Activated CD4-positive, CD25-positive, alpha-beta regulatory T cell treated with anti-CD3 and anti-CD28 coated beads, Interleukin-2, amount 50 U/mL, for 16 hours (primary cell): ENCODE measurements around the gene CCDC191.

Source experiments
- DNase-seq: peaks from one replicate; pipeline ENCODE4 v3.0.0-alpha.2; 2020; ENCODE audit warnings: low read depth, low spot score

CCDC191 gene

GRCh38 chr3:114056130-114057010 lies at the start of gene CCDC191, which contains the start of gene QTRT2:
Gene CCDC191, minus strand, starts transcription at chr3:114056526. Its CDS starts 60 bp downstream, at chr3:114056466.
Gene QTRT2, plus strand, starts transcription at chr3:114056737. Its CDS starts 8,521 bp downstream, at chr3:114065258.
- DNase-seq: peak; percentile 99

DNA sequence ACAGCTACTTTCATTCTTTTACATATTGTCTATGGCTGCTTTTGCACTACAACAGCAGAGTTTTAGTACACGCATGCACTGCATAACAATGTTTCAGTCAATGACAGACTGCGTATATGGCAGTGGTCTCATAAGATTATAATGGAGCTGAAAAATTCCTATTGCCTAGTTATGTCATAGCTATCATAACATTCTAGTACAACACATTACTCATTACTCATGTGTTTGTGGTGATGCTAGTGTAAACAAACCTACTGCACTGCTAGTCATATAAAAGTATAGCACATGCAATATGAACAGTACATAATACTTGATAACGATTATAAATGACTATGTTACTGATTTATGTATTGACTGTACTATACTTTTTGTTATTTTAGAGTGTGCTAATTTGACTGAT lies 48.1 kb upstream of the CCDC191 start:
- DNase-seq: no peak

- DNase-seq: no peak
These were observed 47.5 kb upstream of the CCDC191 start for GRCh38 chr3:114103858-114104257.

GRCh38 chr3:114103181-114103580 lies 46.9 kb upstream of the CCDC191 start:
- DNase-seq: no peak

DNA sequence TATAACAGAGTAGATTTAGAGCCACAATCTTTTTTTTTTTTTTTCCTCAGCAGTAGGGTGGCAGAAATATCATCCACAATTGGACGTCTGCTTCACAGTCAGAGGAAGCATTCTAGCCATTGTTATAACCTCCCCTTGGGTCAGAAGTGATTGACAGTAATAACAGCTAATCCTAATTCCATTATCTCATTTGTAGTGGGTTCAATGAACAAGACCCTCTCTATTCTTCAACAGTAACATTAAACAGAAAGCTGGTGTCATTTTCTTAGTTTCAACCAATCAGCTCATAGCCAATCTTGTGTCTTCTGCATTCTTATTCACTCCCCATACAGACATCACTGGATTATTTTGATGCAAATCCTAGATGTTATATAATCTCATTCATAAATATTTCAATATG lies 44.8 kb upstream of the CCDC191 start:
- DNase-seq: no peak

GRCh38 chr3:114095796-114096195 lies 39.5 kb upstream of the CCDC191 start:
- DNase-seq: no peak

GRCh38 chr3:114093596-114093995 lies 37.3 kb upstream of the CCDC191 start:
- no peak for DNase-seq

DNA sequence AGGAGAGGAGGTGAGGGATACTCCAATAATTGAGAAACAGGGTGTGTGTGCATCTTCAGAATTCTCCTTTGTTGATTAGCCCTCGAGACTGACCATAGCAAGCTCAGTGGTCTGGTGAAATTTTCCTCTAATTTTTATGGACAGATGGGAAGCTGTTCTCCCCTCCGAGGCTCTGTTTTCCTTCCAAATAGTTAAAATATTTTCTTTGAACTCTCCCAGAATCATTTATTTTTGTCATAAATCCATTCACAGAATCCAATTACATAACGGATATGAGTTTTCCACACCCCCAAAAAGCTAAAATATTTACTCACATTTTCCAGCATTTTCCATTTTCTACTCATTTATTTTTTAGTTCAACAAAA lies 36.7 kb upstream of the CCDC191 start:
- no peak for DNase-seq

- DNase-seq: no peak
These were observed 36.1 kb upstream of the CCDC191 start for GRCh38 chr3:114092151-114093015.

- no peak for DNase-seq
These were observed 33.3 kb upstream of the CCDC191 start for GRCh38 chr3:114089675-114090074.

- no peak for DNase-seq
These were observed 30.0 kb upstream of the CCDC191 start for GRCh38 chr3:114086356-114086755.

- DNase-seq: no peak
These were observed 26.8 kb upstream of the CCDC191 start for GRCh38 chr3:114083112-114083511.

DNA sequence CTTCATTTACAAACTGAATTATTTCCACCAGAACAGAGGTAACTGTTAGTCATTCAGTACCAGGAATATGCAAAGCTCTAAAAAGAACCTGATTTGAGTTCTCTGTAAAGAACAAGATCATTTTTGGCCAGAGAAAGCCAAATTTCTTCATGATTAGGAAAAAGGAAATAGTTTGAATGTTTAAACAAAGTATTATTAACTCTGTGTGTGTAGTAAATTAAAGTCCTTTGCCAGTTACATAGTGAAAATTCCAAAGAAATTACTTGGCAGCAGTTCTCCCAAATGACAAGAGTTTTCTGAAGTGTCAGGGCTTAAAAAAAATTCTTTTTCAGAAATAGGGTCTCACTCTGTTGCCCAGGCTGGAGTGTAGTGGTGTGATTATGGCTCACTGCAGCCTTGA lies 24.7 kb upstream of the CCDC191 start:
- DNase-seq: no peak

- DNase-seq: no peak
These were observed 23.9 kb upstream of the CCDC191 start for GRCh38 chr3:114080201-114080600.

DNA sequence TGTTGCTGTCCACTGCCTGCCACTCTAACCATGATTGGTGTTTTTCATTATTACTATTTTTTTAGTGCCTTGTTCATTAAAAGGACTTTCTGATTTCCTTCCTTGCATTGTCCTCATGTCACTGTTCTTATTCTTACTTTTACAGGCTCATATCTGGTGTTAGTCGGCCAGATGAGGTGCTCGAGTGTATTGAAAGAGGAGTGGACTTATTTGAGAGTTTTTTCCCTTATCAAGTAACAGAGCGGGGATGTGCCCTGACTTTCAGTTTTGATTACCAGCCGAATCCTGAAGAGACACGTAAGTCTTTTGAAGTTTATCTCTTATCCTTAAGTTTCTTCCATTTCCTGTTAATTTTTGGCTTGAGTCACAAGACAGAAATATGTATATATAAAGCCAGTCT lies 23.4 kb upstream of the CCDC191 start:
- no peak for DNase-seq

- DNase-seq: no peak
These were observed 21.8 kb upstream of the CCDC191 start for GRCh38 chr3:114078126-114078525.

- no peak for DNase-seq
These were observed 20.4 kb upstream of the CCDC191 start for GRCh38 chr3:114076711-114077110.

DNA sequence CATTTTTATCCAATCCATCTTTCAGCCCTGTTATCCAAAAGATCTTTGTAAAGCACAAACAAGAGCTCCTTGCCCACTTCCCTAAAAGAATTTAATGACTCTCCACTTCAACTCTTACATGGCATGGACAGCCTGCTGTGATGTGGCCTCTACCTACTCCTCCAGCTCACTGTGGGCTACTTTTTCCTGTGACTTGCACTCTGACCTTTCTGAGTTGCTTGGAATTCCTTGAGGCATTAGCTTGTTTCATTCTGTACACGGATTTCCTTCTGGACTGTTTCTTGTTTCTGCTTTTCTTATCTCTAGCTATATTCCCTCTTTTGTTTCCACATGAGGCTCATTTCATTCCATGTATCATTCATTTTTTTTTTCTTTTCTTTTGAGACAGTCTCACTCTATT lies 15.5 kb upstream of the CCDC191 start:
- no peak for DNase-seq

GRCh38 chr3:114068336-114068735 lies 12.0 kb upstream of the CCDC191 start:
- DNase-seq: no peak

DNA sequence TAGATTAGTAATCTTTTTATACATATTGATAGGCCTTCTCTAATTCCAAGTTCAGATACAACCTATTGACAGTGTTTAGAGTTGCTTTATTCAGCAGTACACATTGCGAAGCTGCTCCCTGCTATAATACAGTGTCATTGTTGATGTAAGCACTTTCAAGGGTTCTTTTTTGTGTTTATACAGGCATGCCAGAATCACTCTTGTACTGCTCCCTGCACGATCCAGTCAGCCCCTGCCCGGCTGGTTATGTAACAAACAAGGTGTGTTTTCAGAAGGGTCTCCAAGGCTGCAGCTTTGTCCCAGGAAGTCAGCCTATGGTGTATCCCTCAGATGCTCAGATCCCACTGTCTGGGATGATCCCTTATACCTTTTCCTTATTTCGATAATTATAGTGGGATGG lies 11.5 kb upstream of the CCDC191 start:
- DNase-seq: no peak

- DNase-seq: no peak
These were observed 4.8 kb upstream of the CCDC191 start for GRCh38 chr3:114060906-114061655.

DNA sequence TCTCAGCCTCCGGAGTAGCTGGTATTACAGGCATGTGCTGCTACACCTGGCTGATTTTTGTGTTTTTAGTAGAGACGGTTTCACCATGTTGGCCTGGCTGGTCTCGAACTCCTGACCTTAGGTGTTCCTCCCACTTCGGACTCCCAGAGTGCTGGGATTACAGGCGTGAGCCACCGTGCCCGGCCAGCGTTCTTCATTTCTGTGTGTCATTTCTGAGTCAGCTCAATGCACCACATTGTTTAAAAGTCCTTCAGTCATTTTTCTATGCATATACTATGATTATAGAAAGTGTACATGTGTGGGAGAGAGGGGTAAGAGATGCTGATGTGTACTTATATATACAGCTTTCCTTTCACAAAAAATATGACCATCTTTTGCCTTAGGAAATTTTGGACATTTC lies 2.3 kb upstream of the CCDC191 start:
- no peak for DNase-seq
